Measurements from ENCODE around the gene NMBR. TPM values are rescaled to one million over a fixed set of nuclear protein-coding genes. Genes with fewer than 3 reads are reported as not detected.
"Not testable (repeated sequence)": the region's sequence is repeated elsewhere in the genome, so short reads cannot be mapped to it uniquely, and the experiment has no call there.

Gene NMBR
- total RNA-seq, 2 donors from 2014 or later = not detected

GRCh38 chr6:142154336-142154735 lies 7.4 kb upstream of the NMBR start:
- Histone ChIP-seq H3K27ac (no peak overlapping the region), H3K9me3 (no peaks in the 10 kb centered on the region), H3K4me1 (peaks cover 0 to 10% of the 10 kb centered on the region in 2 donors), H3K4me3 (no peak overlapping the region), H3K27me3 (no peaks in the 10 kb centered on the region), H3K36me3 (no peaks in the 10 kb centered on the region)
- no peak for DNase-seq (ENCODE audit: low spot score)
- TF ChIP-seq CTCF (IDR thresholded peaks at IDR 0.05) = no peak

GRCh38 chr6:142153196-142153595 lies 6.3 kb upstream of the NMBR start:
- no peaks in the 10 kb centered on the region for H3K36me3 ChIP-seq
- no peak for DNase-seq (ENCODE audit: low spot score)
- H3K9me3 ChIP-seq = no peaks in the 10 kb centered on the region
- no peak for TF ChIP-seq CTCF (IDR thresholded peaks at IDR 0.05)
- no peak overlapping the region for H3K4me3 ChIP-seq
- peaks cover 0 to 18% of the 10 kb centered on the region in 2 donors for H3K4me1 ChIP-seq
- no peaks in the 10 kb centered on the region for H3K27me3 ChIP-seq
- no peak overlapping the region for H3K27ac ChIP-seq

DNA sequence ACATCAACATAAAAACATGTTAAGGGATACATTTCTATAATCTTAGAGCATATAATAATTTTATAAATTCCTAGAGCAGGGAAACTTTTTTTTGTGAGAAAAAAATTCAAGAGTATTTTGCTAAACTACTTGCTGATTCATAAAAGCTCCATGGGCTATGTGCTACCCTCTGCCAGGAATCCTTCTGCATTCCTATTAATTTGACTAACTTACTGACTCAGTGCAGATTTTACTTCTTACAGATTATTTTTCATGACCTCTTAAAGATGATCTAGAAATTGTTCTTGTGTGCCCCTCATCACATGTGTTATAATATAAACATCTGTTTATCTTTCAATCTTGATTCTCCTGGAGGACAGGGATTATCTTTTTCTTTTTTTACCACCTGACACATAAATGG lies 5.8 kb upstream of the NMBR start:
- Histone ChIP-seq H3K4me3 (no peak overlapping the region), H3K4me1 (peaks cover 0 to 23% of the 10 kb centered on the region in 2 donors), H3K9me3 (no peaks in the 10 kb centered on the region), H3K27me3 (no peaks in the 10 kb centered on the region), H3K27ac (no peak overlapping the region), H3K36me3 (no peaks in the 10 kb centered on the region)
- no peak for DNase-seq (ENCODE audit: low spot score)
- no peak for TF ChIP-seq CTCF (IDR thresholded peaks at IDR 0.05)

- not testable (repeated sequence) for DNase-seq (ENCODE audit: low spot score)
These were observed 5.4 kb downstream of the NMBR start for GRCh38 chr6:142141531-142141930.

DNA sequence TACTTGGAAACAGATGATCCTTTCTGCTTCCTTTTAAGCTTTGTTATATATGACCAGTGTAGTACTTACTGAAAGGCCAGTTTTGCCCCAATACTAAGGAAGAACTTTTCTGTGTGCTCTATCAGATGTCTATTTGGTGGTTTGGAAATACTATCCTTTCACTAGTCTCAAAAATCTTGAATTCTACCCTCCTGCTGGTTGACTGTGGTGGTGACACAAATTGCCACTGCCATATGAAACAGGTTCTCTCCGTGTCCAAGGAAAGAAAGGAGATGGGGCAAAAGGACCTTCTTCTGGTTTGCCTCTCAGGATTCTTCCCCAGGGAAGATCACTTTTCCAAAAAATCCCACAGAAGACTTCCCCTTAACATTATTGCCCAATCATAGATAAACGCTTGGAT lies 8.0 kb downstream of the NMBR start:
- no peak for DNase-seq (ENCODE audit: low spot score)
- Histone ChIP-seq H3K27me3 (no peaks in the 10 kb centered on the region), H3K4me3 (no peak overlapping the region), H3K4me1 (no peaks in the 10 kb centered on the region), H3K27ac (no peak overlapping the region), H3K9me3 (no peaks in the 10 kb centered on the region), H3K36me3 (no peaks in the 10 kb centered on the region)
- TF ChIP-seq CTCF (IDR thresholded peaks at IDR 0.05) = no peak

More at GRCh38 chr6:142141531-142141930, 5.4 kb downstream of the NMBR start:
- H3K4me3 ChIP-seq, H3K4me1 ChIP-seq, H3K36me3 ChIP-seq, H3K9me3 ChIP-seq, H3K27me3 ChIP-seq, H3K27ac ChIP-seq: not testable (repeated sequence)

- TF ChIP-seq CTCF (IDR thresholded peaks at IDR 0.05) = no peak
- no peak for DNase-seq (ENCODE audit: low spot score)
These were observed 14.3 kb downstream of the NMBR start, which contains the start of gene GJE1 for GRCh38 chr6:142132625-142133024. Gene GJE1, plus strand, starts transcription at chr6:142132925. Its CDS starts 234 bp downstream, at chr6:142133159.

More at GRCh38 chr6:142132625-142133024, 14.3 kb downstream of the NMBR start, which contains the start of gene GJE1:
- H3K27me3 ChIP-seq = no peaks in the 10 kb centered on the region
- peaks cover 0 to 9% of the 10 kb centered on the region in 2 donors for H3K9me3 ChIP-seq
- H3K36me3 ChIP-seq = no peaks in the 10 kb centered on the region
- H3K4me1 ChIP-seq = no peaks in the 10 kb centered on the region
- H3K4me3 ChIP-seq = no peak within 1 kb of the TSS
- no peak within 1 kb of the TSS for H3K27ac ChIP-seq
